Stimulated activated CD8-positive, alpha-beta memory T cell treated with anti-CD3 and anti-CD28 coated beads, Interleukin-15, amount 100 ng/mL, for 48 hours (primary cell): ENCODE results near the gene RNF225.
"Not testable (repeated sequence)": the region's sequence is repeated elsewhere in the genome, so short reads cannot be mapped to it uniquely, and the experiment has no call there.

Source experiments
- DNase-seq, 2 donors: peaks; one replicate each; pipeline ENCODE4 v3.0.0-alpha.2; 2020; ENCODE audit warnings: low read depth in 2 of 2

Gene RNF225

GRCh38 chr19:58362272-58362994 is 33.0 kb upstream of the RNF225 start, which contains the start of gene ZNF497:
ZNF497 (minus strand) TSS chr19:58362751; CDS start chr19:58357635, 5,116 bp downstream.
- peak; percentile 97 for DNase-seq

- no peak for DNase-seq
These were observed 31.3 kb upstream of the RNF225 start for GRCh38 chr19:58364146-58364545.

- DNase-seq, result no peak
These were observed 28.6 kb upstream of the RNF225 start for GRCh38 chr19:58366585-58367430.

- DNase-seq, result no peak
These were observed 27.6 kb upstream of the RNF225 start for GRCh38 chr19:58367698-58368454.

- no peak for DNase-seq
These were observed 26.7 kb upstream of the RNF225 start for GRCh38 chr19:58368561-58369360.

GRCh38 chr19:58372311-58373133 is 22.9 kb upstream of the RNF225 start:
- DNase-seq, result no peak

- DNase-seq, result no peak
These were observed 21.3 kb upstream of the RNF225 start for GRCh38 chr19:58374200-58374599.

GRCh38 chr19:58376724-58377123 is 18.7 kb upstream of the RNF225 start:
- DNase-seq, result not testable (repeated sequence)

- DNase-seq, result no peak
These were observed 16.2 kb upstream of the RNF225 start for GRCh38 chr19:58379246-58379645.

- DNase-seq, result no peak
These were observed 15.3 kb upstream of the RNF225 start for GRCh38 chr19:58380037-58380661.

GRCh38 chr19:58380662-58381459 is 14.6 kb upstream of the RNF225 start, which contains the start of gene ZNF837:
ZNF837 (minus strand) TSS chr19:58381030; CDS start chr19:58369332, 11,698 bp downstream.
- DNase-seq, result peak; percentile 97 to 98

GRCh38 chr19:58381460-58382212 is 13.8 kb upstream of the RNF225 start:
- DNase-seq, result no peak

- DNase-seq, result no peak
These were observed 12.4 kb upstream of the RNF225 start for GRCh38 chr19:58382997-58383603.

- no peak for DNase-seq
These were observed 10.1 kb upstream of the RNF225 start for GRCh38 chr19:58385313-58385890.

GRCh38 chr19:58385891-58386575 is 9.4 kb upstream of the RNF225 start:
- no peak for DNase-seq

- peak; percentile 90 to 93 for DNase-seq
These were observed 8.7 kb upstream of the RNF225 start, which contains the start of gene RPS5 for GRCh38 chr19:58386576-58387337. RPS5 (plus strand) TSS chr19:58387269; CDS start chr19:58388138, 869 bp downstream.
